ENCODE data around the gene TWIST2.

DNA sequence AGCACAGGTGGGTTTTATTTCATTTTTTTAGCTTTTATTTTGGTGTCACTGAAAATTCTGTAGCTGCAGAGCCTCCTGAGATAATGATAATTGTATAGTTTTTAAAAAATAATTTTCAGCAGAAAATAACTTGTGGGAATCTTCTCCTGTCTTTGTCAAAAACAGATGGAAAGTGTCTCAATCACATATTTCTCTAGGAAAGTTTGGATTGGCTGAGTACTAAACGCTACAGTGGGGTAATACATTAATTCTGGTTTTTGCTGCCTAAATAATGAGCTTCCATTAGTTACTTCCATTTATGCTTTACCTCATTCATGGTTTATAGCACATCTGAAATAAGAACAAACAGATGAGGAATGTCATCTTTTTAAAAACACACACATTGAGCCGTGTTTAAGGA is 2.2 kb downstream of the TWIST2 start:
- TF ChIP-seq POLR2AphosphoS5 (IDR thresholded peaks at IDR 0.05), result no peak
- TF ChIP-seq, protein P1, sequence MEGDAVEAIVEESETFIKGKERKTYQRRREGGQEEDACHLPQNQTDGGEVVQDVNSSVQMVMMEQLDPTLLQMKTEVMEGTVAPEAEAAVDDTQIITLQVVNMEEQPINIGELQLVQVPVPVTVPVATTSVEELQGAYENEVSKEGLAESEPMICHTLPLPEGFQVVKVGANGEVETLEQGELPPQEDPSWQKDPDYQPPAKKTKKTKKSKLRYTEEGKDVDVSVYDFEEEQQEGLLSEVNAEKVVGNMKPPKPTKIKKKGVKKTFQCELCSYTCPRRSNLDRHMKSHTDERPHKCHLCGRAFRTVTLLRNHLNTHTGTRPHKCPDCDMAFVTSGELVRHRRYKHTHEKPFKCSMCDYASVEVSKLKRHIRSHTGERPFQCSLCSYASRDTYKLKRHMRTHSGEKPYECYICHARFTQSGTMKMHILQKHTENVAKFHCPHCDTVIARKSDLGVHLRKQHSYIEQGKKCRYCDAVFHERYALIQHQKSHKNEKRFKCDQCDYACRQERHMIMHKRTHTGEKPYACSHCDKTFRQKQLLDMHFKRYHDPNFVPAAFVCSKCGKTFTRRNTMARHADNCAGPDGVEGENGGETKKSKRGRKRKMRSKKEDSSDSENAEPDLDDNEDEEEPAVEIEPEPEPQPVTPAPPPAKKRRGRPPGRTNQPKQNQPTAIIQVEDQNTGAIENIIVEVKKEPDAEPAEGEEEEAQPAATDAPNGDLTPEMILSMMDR (IDR thresholded peaks at IDR 0.05), result no peak

All from prostate gland (tissue), 2 donors.